Measurements from ENCODE around the gene TAS1R2. TPM values are rescaled to one million over a fixed set of nuclear protein-coding genes. Genes with fewer than 3 reads are reported as not detected.

The TAS1R2 gene
- total and polyA plus RNA-seq, 2 experiments from 2014 or later, result not detected

GRCh38 chr1:18792747-18793146 is 66.7 kb downstream of the TAS1R2 start:
- Mint-ChIP-seq H3K36me3 (ENCODE audit: low read depth) (no peaks in the 10 kb centered on the region), H3K27me3 (ENCODE audit: insufficient read depth, low read depth, poor library complexity) (peaks cover 15% of the 10 kb centered on the region), H3K9me3 (no peaks in the 10 kb centered on the region), H3K4me3 (no peak overlapping the region), H3K27ac (no peak overlapping the region), H3K4me1 (peaks cover 18% of the 10 kb centered on the region)
- no peak for DNase-seq (ENCODE audit: low spot score)
- Histone ChIP-seq H3K9me2 (ENCODE audit: insufficient read depth) (no peaks in the 10 kb centered on the region), H3K4me1 (ENCODE audit: insufficient read depth) (peaks cover 10% of the 10 kb centered on the region), H3K79me2 (replicated peaks; ENCODE audit: insufficient read depth) (no peaks in the 10 kb centered on the region), H3K4me3 (no peak overlapping the region), H4K20me1 (replicated peaks; ENCODE audit: insufficient read depth) (no peaks in the 10 kb centered on the region), H3K27ac (ENCODE audit: low read depth) (no peak overlapping the region), H3K36me3 (ENCODE audit: insufficient read depth) (no peaks in the 10 kb centered on the region), H3K4me2 (no peak overlapping the region), H2AFZ (no peak overlapping the region), H3K27me3 (ENCODE audit: insufficient read depth) (no peaks in the 10 kb centered on the region), H3F3A (replicated peaks; ENCODE audit: low read depth) (0 out of 2 replicates have a peak, but pooled peaks cover 2% of the 10 kb centered on the region)
- TF ChIP-seq JUNB (IDR thresholded peaks at IDR 0.05; ENCODE audit: unreplicated experiment), result no peak
- no peak for TF ChIP-seq STAT1 (IDR thresholded peaks at IDR 0.05; ENCODE audit: unreplicated experiment)
- no peak for TF ChIP-seq ZNF462 (CRISPR knock-in tag; IDR thresholded peaks at IDR 0.05)
- no peak for ATAC-seq

MicroRNAs within 50 kb of the gene (microRNA counts, 767-probe panel; counts per million panel counts)
- 4,391 counts per million, percentile 13 among the panel's probes with 10 or more counts for microRNA hsa-miR-1290

Small RNA genes within 50 kb of the gene (microRNA-seq; reads per million reads assigned to microRNA genes)
- not detected for gene MIR1290
- gene MIR4695, result not detected

Small RNA genes within 50 kb of the gene (small RNA-seq; reads per million reads assigned to genes)
- gene MIR1290 (ENCODE audit: low replicate concordance) (not detected), gene MIR4695 (ENCODE audit: low replicate concordance) (not detected)

Other genes starting within 250 kb of the TAS1R2 start
- 0.03 TPM in 1 of 2 replicates, not detected in the other for gene PAX7, start 228.8 kb downstream of the TAS1R2 start, total RNA-seq (2014; rRNA removed; shearing (Covaris generic))
- not detected in 2 replicates for gene PAX7, start 228.8 kb downstream of the TAS1R2 start, polyA plus RNA-seq (2016; fragmentation: Nextera tagmentation; extraction: Ambion mirVana)
- 33.8 and 36.9 TPM in 2 replicates for gene ALDH4A1, start 42.9 kb upstream of the TAS1R2 start, total RNA-seq (2014; rRNA removed; shearing (Covaris generic))
- 11.3 and 13.5 TPM in 2 replicates for gene ALDH4A1, start 42.9 kb upstream of the TAS1R2 start, polyA plus RNA-seq (2016; fragmentation: Nextera tagmentation; extraction: Ambion mirVana)
- gene IFFO2, start 97.0 kb upstream of the TAS1R2 start, total RNA-seq (2014; rRNA removed; shearing (Covaris generic)), result 7.5 and 13.2 TPM in 2 replicates
- gene IFFO2, start 97.0 kb upstream of the TAS1R2 start, polyA plus RNA-seq (2016; fragmentation: Nextera tagmentation; extraction: Ambion mirVana), result 0.71 and 1.5 TPM in 2 replicates

Measured in GM23338 (cell line).